HepG2 (cell line): ENCODE data around the gene APCDD1L. TPM values are rescaled to one million over a fixed set of nuclear protein-coding genes. Genes with fewer than 3 reads are reported as not detected.

ENCODE experiments used
- ATAC-seq: fragments of 200-7000 bp; cut with Tn5 transposase; 3 replicates; pipeline ENCODE4 v1.9.1; 2020; ENCODE audit warnings: mild to moderate bottlenecking, moderate library complexity
- BruUV-seq: library from RNA; stranded (reverse); fragments of 400-500 nt; replicated peaks from 2 replicates; lab custom pipeline; 2021; lab: Mats Ljungman, UMichigan
- CTCF ChIA-PET: fragments of 300-600 bp; formaldehyde crosslinking; extraction: SDS; loops from one replicate; lab custom pipeline; 2021; ENCODE audit warnings: low total read pairs, inconsistent platforms, low intra/inter-chr PET ratio; lab: Yijun Ruan, JAX
- POLR2A ChIA-PET: fragments of 350-600 bp; sonication (Branson Sonifier 250); formaldehyde crosslinking; loops from one replicate; lab custom pipeline; 2020; ENCODE audit warnings: antibody characterized with exemption, inconsistent platforms; lab: Yijun Ruan, JAX
- DNase-seq: peaks from one replicate; pipeline ENCODE4 v3.0.0-alpha.2; 2015; ENCODE audit warnings: low spot score
- FAIRE-seq: peaks from 3 replicates; lab custom pipeline; 2011; peaks lifted over from hg19 to GRCh38; lab: Jason Lieb, UNC
- H2AFZ ChIP-seq: one replicate; pipeline ENCODE4 v1.6.1; 2011; ENCODE audit warnings: low read length, inconsistent platforms
- H3K27ac ChIP-seq: fragments of 300-600 bp; 3 replicates; pipeline ENCODE4 v1.8.0; 2011; ENCODE audit warnings: mixed run types, mild to moderate bottlenecking, mixed read lengths, low read length, inconsistent platforms; ENCODE audit not compliant: insufficient read depth; ENCODE audit errors: extremely low read length
- H3K27me3 ChIP-seq, 2 experiments: fragments of 200-600 bp in 1 of 2; 2 replicates in 1 of 2; 3 replicates in 1 of 2; pipeline versions ENCODE4 v1.6.0 to v1.8.0; 2011; ENCODE audit warnings: low read length in 2 of 2, mild to moderate bottlenecking in 2 of 2, moderate library complexity in 2 of 2, inconsistent platforms in 1 of 2; ENCODE audit not compliant: insufficient read depth in 2 of 2, control insufficient read depth in 1 of 2
- H3K36me3 ChIP-seq, 2 experiments: fragments of 200-600 bp in 1 of 2; replicated peaks in 1 of 2; 2 replicates in 1 of 2; 3 replicates in 1 of 2; pipeline versions ENCODE4 v1.5.1 to v1.8.0; 2011; ENCODE audit warnings: low read length in 2 of 2, inconsistent platforms in 1 of 2; ENCODE audit not compliant: insufficient read depth in 2 of 2, control insufficient read depth in 1 of 2
- H3K4me1 ChIP-seq: 2 replicates; pipeline ENCODE4 v1.5.1; 2012; ENCODE audit warnings: low read length, inconsistent platforms; ENCODE audit not compliant: insufficient read depth
- H3K4me2 ChIP-seq: 2 replicates; pipeline ENCODE4 v1.6.0; 2011; ENCODE audit warnings: low read depth, low read length, inconsistent platforms
- H3K4me3 ChIP-seq, 3 experiments: fragments of 200-600 bp in 1 of 3; sonication (generic), shearing (Covaris generic) in 1 of 3; replicated peaks in 1 of 3; 2 replicates each; pipeline ENCODE4 v1.5.1; 2011 to 2016; ENCODE audit warnings: low read length in 3 of 3, inconsistent platforms in 2 of 3, low read depth in 2 of 3, mild to moderate bottlenecking in 2 of 3, control low read depth in 1 of 3, mixed read lengths in 1 of 3; ENCODE audit not compliant: insufficient read depth in 1 of 3
- H3K79me2 ChIP-seq: one replicate; pipeline ENCODE4 v1.6.1; 2011; ENCODE audit warnings: low read length, inconsistent platforms; ENCODE audit not compliant: insufficient read depth
- H3K9ac ChIP-seq: 2 replicates; pipeline ENCODE4 v1.6.0; 2011; ENCODE audit warnings: mild to moderate bottlenecking, low read depth, low read length, inconsistent platforms; ENCODE audit not compliant: insufficient read depth
- H3K9me3 ChIP-seq: 2 replicates; pipeline ENCODE4 v1.5.1; 2012; ENCODE audit warnings: mild to moderate bottlenecking, low read length
- H4K20me1 ChIP-seq: 2 replicates; pipeline ENCODE4 v1.6.0; 2011; ENCODE audit warnings: inconsistent platforms, mild to moderate bottlenecking, low read length, moderate library complexity; ENCODE audit not compliant: insufficient read depth
- ATF7-NPFF ChIP-seq: sonication (generic); formaldehyde crosslinking; IDR thresholded peaks from 2 replicates; pipeline ENCODE4 v1.8.1; 2023; ENCODE audit warnings: mild to moderate bottlenecking, low read depth, missing genetic modification reagents, moderate library complexity
- BRD4 ChIP-seq: sonication (generic); formaldehyde crosslinking; IDR thresholded peaks from 2 replicates; pipeline ENCODE4 v1.4.0; 2020; ENCODE audit warnings: missing genetic modification reagents
- CREM ChIP-seq, 2 experiments: sonication (generic) in 1 of 2; formaldehyde crosslinking in 1 of 2; IDR thresholded peaks; 2 replicates each; pipeline versions ENCODE4 v1.4.0 to v1.6.1; 2016 to 2020; ENCODE audit warnings: antibody characterized with exemption in 1 of 2, mild to moderate bottlenecking in 1 of 2, missing genetic modification reagents in 1 of 2
- JARID2 ChIP-seq: sonication (generic); formaldehyde crosslinking; IDR thresholded peaks from 2 replicates; pipeline ENCODE4 v1.8.1; 2023; ENCODE audit warnings: missing genetic modification reagents, inconsistent platforms; ENCODE audit not compliant: insufficient replicate concordance
- MAX ChIP-seq: IDR thresholded peaks from 2 replicates; pipeline ENCODE4 v1.6.1; 2012; ENCODE audit warnings: inconsistent platforms
- NBN ChIP-seq: fragments of 450-650 bp; conservative IDR thresholded peaks from 2 replicates; pipeline ENCODE4 v1.6.1; 2017
- NFE2 ChIP-seq: sonication (generic); formaldehyde crosslinking; IDR thresholded peaks from 2 replicates; pipeline ENCODE4 v1.4.0; 2020; ENCODE audit warnings: missing genetic modification reagents
- NR2F2 ChIP-seq: IDR thresholded peaks from 2 replicates; pipeline ENCODE4 v1.6.1; 2012; ENCODE audit warnings: low read depth, inconsistent platforms, borderline replicate concordance
- ZBTB1 ChIP-seq: sonication (generic); formaldehyde crosslinking; IDR thresholded peaks from 2 replicates; pipeline ENCODE4 v1.4.0; 2020; ENCODE audit warnings: missing genetic modification reagents, borderline replicate concordance
- ZNF317 ChIP-seq: sonication (generic); formaldehyde crosslinking; IDR thresholded peaks from 2 replicates; pipeline ENCODE4 v1.5.0; 2020; ENCODE audit warnings: mild to moderate bottlenecking, missing genetic modification reagents
- ZNF468 ChIP-seq: sonication (generic); formaldehyde crosslinking; IDR thresholded peaks from 2 replicates; pipeline ENCODE4 v1.8.0; 2022; ENCODE audit warnings: mild to moderate bottlenecking, moderate library complexity, missing genetic modification reagents
- ZNF776 ChIP-seq: sonication (generic); formaldehyde crosslinking; IDR thresholded peaks from 2 replicates; pipeline ENCODE4 v1.4.0; 2020; ENCODE audit warnings: mild to moderate bottlenecking, missing genetic modification reagents
- WGBS: methylation state at CpG from one replicate; pipeline ENCODE4 v1.1.6; 2017; ENCODE audit warnings: low lambda C conversion rate; 5-methylcytosine and 5-hydroxymethylcytosine counted together
- in situ Hi-C: cut with HindIII; loops from 2 replicates; pipeline ENCODE4 v1.10.0; 2017; ENCODE audit warnings: low pct_unique_long_range_greater_than_20kb; ENCODE audit not compliant: extremely low pct_ligation_motif_present
- intact Hi-C: fragments of 100-400 bp; cut with micrococcal nuclease; formaldehyde crosslinking; loops from one replicate; pipeline ENCODE4 v1.10.0; 2022; ENCODE audit not compliant: unreplicated experiment
- polyA plus RNA-seq, 8 experiments: library from polyadenylated mRNA; depleted of rRNA in 3 of 8; stranded (reverse) in 7 of 8; unstranded in 1 of 8; fragments of >200 nt; fragmentation: Illumina TruSeq in 4 of 8; extraction: Trizol in 4 of 8; gene quantifications; 2 replicates each; pipeline versions ENCODE4 v1.2.1 to v1.2.3, GENCODE V29; 2011 to 2016; ENCODE audit warnings: low read depth in 4 of 8, missing spikeins in 1 of 8, mixed read lengths in 1 of 8; ENCODE audit not compliant: insufficient read depth in 1 of 8
- total RNA-seq, 5 experiments: library from RNA; depleted of rRNA; stranded (reverse); fragments of >200 nt; fragmentation: Illumina TruSeq; extraction: Trizol; gene quantifications; 2 replicates each; pipeline ENCODE4 v1.2.3, GENCODE V29; 2016; ENCODE audit warnings: low read depth in 1 of 5
- TF ChIP-seq, protein P1 (sequence below): IDR thresholded peaks from 2 replicates; pipeline ENCODE4 v1.6.1; 2016; ENCODE audit warnings: mild to moderate bottlenecking, missing biosample characterization, missing genetic modification reagents
- TF ChIP-seq, protein P2 (sequence below): sonication (generic); formaldehyde crosslinking; IDR thresholded peaks from 2 replicates; pipeline ENCODE4 v1.5.0; 2020; ENCODE audit warnings: mild to moderate bottlenecking, missing genetic modification reagents, moderate library complexity

APCDD1L gene
- total and polyA plus RNA-seq, 2 of the 13 experiments (the other 11 are each of a cell fraction or from before 2014, with no cell fraction given), result not detected

DNA sequence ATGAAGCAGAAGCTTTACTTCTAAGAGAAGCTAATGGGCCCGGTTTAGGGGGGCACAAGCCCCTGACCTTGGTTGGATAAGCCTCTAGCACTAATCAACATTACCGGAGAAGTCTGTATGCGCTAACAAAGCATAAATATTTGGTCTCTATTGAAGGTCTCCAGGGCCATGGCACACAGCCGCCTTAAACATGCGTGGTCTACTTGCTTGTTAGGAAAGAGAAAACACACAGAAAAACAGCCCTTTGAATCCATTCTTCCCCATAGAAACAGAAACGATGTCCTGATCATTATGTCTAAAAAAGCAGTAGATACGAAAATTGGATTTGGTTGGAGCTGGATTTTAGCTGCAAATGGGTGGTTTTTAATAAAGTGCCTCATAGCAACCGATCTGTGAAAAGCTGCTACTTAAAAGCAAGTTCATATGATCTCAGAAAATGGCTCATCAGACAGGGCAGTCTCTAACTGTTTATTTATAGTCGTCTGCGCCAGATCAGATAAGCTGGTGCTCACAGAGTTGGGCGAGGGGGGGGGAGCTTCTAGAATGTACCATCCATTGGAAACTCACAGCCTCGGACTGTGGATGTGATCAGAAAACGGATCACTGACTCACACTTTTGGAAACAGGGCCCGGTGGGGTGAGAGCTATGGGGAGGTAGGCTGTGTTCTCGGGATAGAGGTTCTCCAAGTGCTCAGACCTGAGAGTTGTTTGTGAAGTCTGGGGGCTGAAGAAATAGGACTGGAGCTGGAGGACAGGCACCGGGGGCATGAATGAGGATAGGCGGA, 35.3 kb upstream of the APCDD1L start:
- Histone ChIP-seq H4K20me1 (no peaks in the 10 kb centered on the region), H3K9ac (no peak overlapping the region), H2AFZ (no peak overlapping the region), H3K27ac (no peak overlapping the region), H3K27me3 (peaks cover 5 to 75% of the 10 kb centered on the region in 2 experiments; a peak in 4 of 5 replicates), H3K36me3 (no peaks in the 10 kb centered on the region)
- no TSS peak for BruUV-seq
- intact Hi-C loops, result no loop called here
- no peak for DNase-seq
- FAIRE-seq, result no peak
- no peak for ATAC-seq
- POLR2A ChIA-PET, result no interaction called here
- CTCF ChIA-PET, result no interaction called here
- TF ChIP-seq ATF7-NPFF (CRISPR knock-in tag) (no peak), NR2F2 (no peak), BRD4 (CRISPR knock-in tag) (no peak), ZNF317 (CRISPR knock-in tag) (no peak), NFE2 (no peak), ZBTB1 (CRISPR knock-in tag) (no peak), ZNF776 (no peak), MAX (no peak), CREM (IDR thresholded peaks at IDR 0.05) (no peak), CREM (CRISPR knock-in tag; IDR thresholded peaks at IDR 0.05) (no peak), NBN (no peak), JARID2 (no peak), ZNF468 (CRISPR knock-in tag) (no peak)
- TF ChIP-seq, protein P1, sequence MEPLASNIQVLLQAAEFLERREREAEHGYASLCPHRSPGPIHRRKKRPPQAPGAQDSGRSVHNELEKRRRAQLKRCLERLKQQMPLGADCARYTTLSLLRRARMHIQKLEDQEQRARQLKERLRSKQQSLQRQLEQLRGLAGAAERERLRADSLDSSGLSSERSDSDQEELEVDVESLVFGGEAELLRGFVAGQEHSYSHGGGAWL (CRISPR knock-in tag), result no peak
- TF ChIP-seq, protein P2, sequence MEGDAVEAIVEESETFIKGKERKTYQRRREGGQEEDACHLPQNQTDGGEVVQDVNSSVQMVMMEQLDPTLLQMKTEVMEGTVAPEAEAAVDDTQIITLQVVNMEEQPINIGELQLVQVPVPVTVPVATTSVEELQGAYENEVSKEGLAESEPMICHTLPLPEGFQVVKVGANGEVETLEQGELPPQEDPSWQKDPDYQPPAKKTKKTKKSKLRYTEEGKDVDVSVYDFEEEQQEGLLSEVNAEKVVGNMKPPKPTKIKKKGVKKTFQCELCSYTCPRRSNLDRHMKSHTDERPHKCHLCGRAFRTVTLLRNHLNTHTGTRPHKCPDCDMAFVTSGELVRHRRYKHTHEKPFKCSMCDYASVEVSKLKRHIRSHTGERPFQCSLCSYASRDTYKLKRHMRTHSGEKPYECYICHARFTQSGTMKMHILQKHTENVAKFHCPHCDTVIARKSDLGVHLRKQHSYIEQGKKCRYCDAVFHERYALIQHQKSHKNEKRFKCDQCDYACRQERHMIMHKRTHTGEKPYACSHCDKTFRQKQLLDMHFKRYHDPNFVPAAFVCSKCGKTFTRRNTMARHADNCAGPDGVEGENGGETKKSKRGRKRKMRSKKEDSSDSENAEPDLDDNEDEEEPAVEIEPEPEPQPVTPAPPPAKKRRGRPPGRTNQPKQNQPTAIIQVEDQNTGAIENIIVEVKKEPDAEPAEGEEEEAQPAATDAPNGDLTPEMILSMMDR (CRISPR knock-in tag), result no peak
- TF ChIP-seq, all 625 proteins: peak for 0
- Histone ChIP-seq H3K4me1 (no peaks in the 10 kb centered on the region), H3K4me2 (no peak overlapping the region), H3K9me3 (no peaks in the 10 kb centered on the region; the same call in 1 of the 2 replicates), H3K79me2 (no peaks in the 10 kb centered on the region), H3K4me3 (no peak overlapping the region)
- 29% methylated on average over 17 of the region's 17 CpGs for WGBS
- in situ Hi-C loops, result no loop called here
